SU-DHL-6 (cell line): Measurements from ENCODE around the gene SLC37A3.

ENCODE experiments used
- H2AFZ ChIP-seq: fragments of 200-600 bp; sonication (generic); 2 replicates; pipeline ENCODE4 v1.6.1; 2014; ENCODE audit warnings: low read depth, mild to moderate bottlenecking, moderate library complexity, mixed read lengths, antibody characterized with exemption, low read length; ENCODE audit not compliant: severe bottlenecking
- H3F3A ChIP-seq: fragments of 200-600 bp; shearing (Covaris generic); 2 replicates; pipeline ENCODE4 v1.6.0; 2016; ENCODE audit warnings: antibody characterized with exemption, mild to moderate bottlenecking; ENCODE audit not compliant: insufficient read depth
- H3K27ac ChIP-seq: fragments of 200-600 bp; sonication (generic); 2 replicates; pipeline ENCODE4 v1.5.1; 2016; ENCODE audit warnings: low read depth, mild to moderate bottlenecking, low read length, moderate library complexity, mixed read lengths
- H3K27me3 ChIP-seq: fragments of 200-600 bp; sonication (generic), shearing (Covaris generic); 2 replicates; pipeline ENCODE4 v1.6.0; 2014; ENCODE audit warnings: mild to moderate bottlenecking, low read length
- H3K36me3 ChIP-seq: fragments of 200-600 bp; sonication (generic); 2 replicates; pipeline ENCODE4 v1.6.1; 2014; ENCODE audit warnings: mild to moderate bottlenecking, low read length, mixed read lengths
- H3K4me2 ChIP-seq: fragments of 300-600, 200-600 bp; shearing (Covaris generic), sonication (generic); 2 replicates; pipeline ENCODE4 v1.6.0; 2014; ENCODE audit warnings: low read length, low read depth, mild to moderate bottlenecking; ENCODE audit not compliant: poor library complexity, severe bottlenecking
- H3K4me3 ChIP-seq: fragments of 200-600 bp; sonication (generic); 2 replicates; pipeline ENCODE4 v1.5.1; 2014; ENCODE audit warnings: antibody characterized with exemption, low read length, mild to moderate bottlenecking, mixed read lengths; ENCODE audit not compliant: insufficient read depth, poor library complexity, severe bottlenecking
- H3K79me2 ChIP-seq: fragments of 200-600 bp; sonication (generic); 2 replicates; pipeline ENCODE4 v1.6.1; 2014; ENCODE audit warnings: mild to moderate bottlenecking, low read length, moderate library complexity; ENCODE audit not compliant: insufficient read depth
- H3K9ac ChIP-seq: fragments of 200-600 bp; sonication (generic); 2 replicates; pipeline ENCODE4 v1.7.0; 2014; ENCODE audit warnings: mild to moderate bottlenecking, low read length
- H3K9me2 ChIP-seq: fragments of 200-600 bp; sonication (generic); replicated peaks from 2 replicates; pipeline ENCODE4 v1.6.1; 2014; ENCODE audit warnings: low read length; ENCODE audit not compliant: insufficient read depth
- H3K9me3 ChIP-seq: fragments of 200-600 bp; sonication (generic); 2 replicates; pipeline ENCODE4 v1.6.1; 2014; ENCODE audit warnings: low read length, mixed read lengths; ENCODE audit not compliant: insufficient read depth
- H4K20me1 ChIP-seq: fragments of 200-600 bp; sonication (generic); 2 replicates; pipeline ENCODE4 v1.6.1; 2014; ENCODE audit warnings: low read depth, mild to moderate bottlenecking, antibody characterized with exemption, low read length, moderate library complexity, mixed read lengths
- EZH2phosphoT487 ChIP-seq: fragments of 200-600 bp; sonication (generic), shearing (Covaris generic); conservative IDR thresholded peaks from 2 replicates; pipeline ENCODE4 v1.6.1; 2018; ENCODE audit warnings: mild to moderate bottlenecking, antibody characterized with exemption, low read length, moderate library complexity, mixed read lengths
- TF ChIP-seq, protein P1 (sequence below): fragments of 200-600 bp; sonication (generic); IDR thresholded peaks from one replicate; pipeline ENCODE4 v1.5.1; 2017; ENCODE audit warnings: antibody characterized with exemption, mild to moderate bottlenecking, low read length, moderate library complexity; ENCODE audit not compliant: insufficient read depth, poor library complexity, severe bottlenecking

The SLC37A3 gene

DNA sequence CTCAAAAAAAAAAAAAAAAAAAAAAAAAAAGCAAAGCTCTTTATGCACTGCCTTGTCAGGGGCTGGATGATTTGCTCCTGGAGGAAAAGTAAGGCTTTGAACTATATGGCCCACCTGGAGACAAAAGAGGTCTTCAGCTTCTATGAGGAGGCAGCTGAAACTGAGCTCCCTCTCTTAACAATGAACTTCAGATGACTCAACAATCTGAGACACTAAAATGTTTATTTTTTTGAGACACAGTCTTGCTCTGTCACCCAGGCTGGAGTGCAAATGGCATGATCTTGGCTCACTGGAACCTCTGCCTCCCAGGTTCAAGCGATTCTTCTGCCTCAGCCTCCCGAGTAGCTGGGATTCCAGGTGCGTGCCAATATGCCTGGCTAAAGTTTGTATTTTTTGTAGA, 42.3 kb upstream of the SLC37A3 start:
- Histone ChIP-seq H4K20me1 (no peaks in the 10 kb centered on the region), H3F3A (no peaks in the 10 kb centered on the region), H2AFZ (no peak overlapping the region), H3K9me3 (no peaks in the 10 kb centered on the region), H3K27ac (no peak overlapping the region), H3K36me3 (no peaks in the 10 kb centered on the region), H3K27me3 (no peaks in the 10 kb centered on the region), H3K9me2 (no peaks in the 10 kb centered on the region), H3K4me2 (no peak overlapping the region), H3K79me2 (no peaks in the 10 kb centered on the region), H3K4me3 (no peak overlapping the region), H3K9ac (no peak overlapping the region)
- TF ChIP-seq EZH2phosphoT487, result no peak
- TF ChIP-seq, protein P1, sequence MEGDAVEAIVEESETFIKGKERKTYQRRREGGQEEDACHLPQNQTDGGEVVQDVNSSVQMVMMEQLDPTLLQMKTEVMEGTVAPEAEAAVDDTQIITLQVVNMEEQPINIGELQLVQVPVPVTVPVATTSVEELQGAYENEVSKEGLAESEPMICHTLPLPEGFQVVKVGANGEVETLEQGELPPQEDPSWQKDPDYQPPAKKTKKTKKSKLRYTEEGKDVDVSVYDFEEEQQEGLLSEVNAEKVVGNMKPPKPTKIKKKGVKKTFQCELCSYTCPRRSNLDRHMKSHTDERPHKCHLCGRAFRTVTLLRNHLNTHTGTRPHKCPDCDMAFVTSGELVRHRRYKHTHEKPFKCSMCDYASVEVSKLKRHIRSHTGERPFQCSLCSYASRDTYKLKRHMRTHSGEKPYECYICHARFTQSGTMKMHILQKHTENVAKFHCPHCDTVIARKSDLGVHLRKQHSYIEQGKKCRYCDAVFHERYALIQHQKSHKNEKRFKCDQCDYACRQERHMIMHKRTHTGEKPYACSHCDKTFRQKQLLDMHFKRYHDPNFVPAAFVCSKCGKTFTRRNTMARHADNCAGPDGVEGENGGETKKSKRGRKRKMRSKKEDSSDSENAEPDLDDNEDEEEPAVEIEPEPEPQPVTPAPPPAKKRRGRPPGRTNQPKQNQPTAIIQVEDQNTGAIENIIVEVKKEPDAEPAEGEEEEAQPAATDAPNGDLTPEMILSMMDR, result no peak

DNA sequence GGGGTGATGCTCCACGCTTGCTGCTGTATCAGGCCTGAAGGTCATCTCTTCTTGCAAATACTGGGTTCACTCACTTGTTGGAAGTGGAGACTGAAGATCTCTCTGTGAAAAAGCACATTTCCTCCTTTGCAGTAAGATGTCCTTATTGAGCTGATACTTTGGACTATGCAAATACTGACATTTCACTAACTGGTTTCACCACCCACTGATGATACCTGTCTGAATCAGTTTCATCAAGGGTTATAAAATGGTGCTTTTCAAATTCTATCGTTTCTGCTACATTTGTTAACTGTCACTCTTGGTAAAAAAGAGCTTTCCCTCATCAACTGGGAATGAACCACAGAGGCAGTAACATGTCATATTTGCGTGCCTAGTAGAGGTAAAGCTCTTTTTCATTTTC, 41.0 kb upstream of the SLC37A3 start:
- Histone ChIP-seq H3K79me2 (no peaks in the 10 kb centered on the region), H3K27me3 (no peaks in the 10 kb centered on the region), H3K4me3 (no peak overlapping the region), H3K9me2 (no peaks in the 10 kb centered on the region), H4K20me1 (no peaks in the 10 kb centered on the region), H3K36me3 (no peaks in the 10 kb centered on the region), H3K9me3 (no peaks in the 10 kb centered on the region), H3F3A (no peaks in the 10 kb centered on the region), H3K4me2 (no peak overlapping the region), H2AFZ (no peak overlapping the region), H3K27ac (no peak overlapping the region), H3K9ac (no peak overlapping the region)
- TF ChIP-seq, protein P1, result no peak
- TF ChIP-seq EZH2phosphoT487, result no peak

DNA sequence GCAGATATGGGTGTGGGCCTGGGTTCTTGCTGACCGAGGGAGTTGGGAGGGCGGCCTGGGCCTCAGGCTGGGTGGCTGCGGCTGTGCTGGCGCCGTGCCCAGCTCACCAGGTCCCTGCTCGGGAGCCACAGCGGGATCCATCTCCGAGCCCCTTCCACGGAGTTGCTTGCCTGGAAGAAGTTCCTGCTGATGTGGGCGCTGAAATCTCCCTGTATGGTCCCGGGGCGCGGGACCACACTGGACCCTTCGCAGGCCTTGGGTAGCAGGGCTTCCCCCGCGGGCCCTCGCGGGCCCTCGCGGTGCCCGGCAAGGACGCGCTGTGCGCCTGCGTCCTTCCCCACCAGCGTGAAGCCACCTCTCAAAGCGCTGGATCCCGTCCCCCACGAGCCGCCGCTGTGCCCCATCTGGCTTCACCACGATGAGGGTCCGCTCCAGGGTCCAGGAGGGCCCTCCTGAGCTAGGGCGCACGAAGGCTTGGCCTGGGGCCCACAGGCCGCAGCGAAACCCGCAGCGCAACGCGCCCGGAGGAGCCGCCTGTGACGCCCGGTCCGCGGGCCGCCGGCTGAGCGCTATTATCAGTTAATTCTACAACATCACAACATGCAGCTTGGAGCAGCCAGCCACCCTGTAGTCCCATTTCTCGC, 37.0 kb upstream of the SLC37A3 start:
- H3K79me2 ChIP-seq, result no peaks in the 10 kb centered on the region
- H2AFZ ChIP-seq, result no peak overlapping the region
- no peak overlapping the region for H3K27ac ChIP-seq
- H3K36me3 ChIP-seq, result no peaks in the 10 kb centered on the region
- H3F3A ChIP-seq, result no peaks in the 10 kb centered on the region
- no peaks in the 10 kb centered on the region for H3K9me3 ChIP-seq
- no peaks in the 10 kb centered on the region for H4K20me1 ChIP-seq
- no peak overlapping the region for H3K4me3 ChIP-seq
- H3K9ac ChIP-seq, result no peak overlapping the region
- H3K27me3 ChIP-seq, result no peaks in the 10 kb centered on the region
- no peak overlapping the region for H3K4me2 ChIP-seq
- no peaks in the 10 kb centered on the region for H3K9me2 ChIP-seq
- TF ChIP-seq, protein P1, result no peak
- TF ChIP-seq EZH2phosphoT487, result no peak
